ENCODE data around the gene GATB. TPM values are rescaled to one million over a fixed set of nuclear protein-coding genes. Genes with fewer than 3 reads are reported as not detected.

GATB gene
- total and polyA plus RNA-seq, 10 of the 15 experiments (the other 5 are each of a cell fraction or from before 2014, with no cell fraction given), result 20.5 to 37.3 (median 30.5) TPM

- Histone ChIP-seq H3K9ac (ENCODE audit: control insufficient read depth, insufficient read depth, low read length) (no peak overlapping the region), H3K9me3 (replicated peaks; ENCODE audit: control insufficient read depth, insufficient read depth, low read length) (no peaks in the 10 kb centered on the region), H4K20me1 (ENCODE audit: control insufficient read depth, insufficient read depth) (no peaks in the 10 kb centered on the region), H3K27me3 (replicated peaks in 1 of 2; ENCODE audit: control insufficient read depth in 2 of 2, insufficient read depth in 2 of 2, low read length in 1 of 2) (no peaks in the 10 kb centered on the region), H2AFZ (ENCODE audit: control insufficient read depth, low read depth, low read length) (no peak overlapping the region), H3K4me1 (ENCODE audit: control insufficient read depth, insufficient read depth, low read length) (no peaks in the 10 kb centered on the region), H3K79me2 (ENCODE audit: control insufficient read depth, insufficient read depth, low read length) (no peaks in the 10 kb centered on the region), H3K36me3 (ENCODE audit: control insufficient read depth in 2 of 2, insufficient read depth in 2 of 2, low read length in 1 of 2) (no peaks in the 10 kb centered on the region), H3K4me3 (no peak overlapping the region), H3K4me2 (ENCODE audit: control insufficient read depth, insufficient read depth) (no peak overlapping the region), H3K27ac (ENCODE audit: control insufficient read depth, insufficient read depth) (no peak overlapping the region)
- ATAC-seq (peak; percentile 63), DNase-seq (ENCODE audit: low read depth, low spot score) (no peak), FAIRE-seq (no peak)
- in situ Hi-C loops (cut with MboI), result no loop called here
- ChIA-PET POLR2A (no interaction called here), RAD21 (ENCODE audit: unreplicated experiment) (no interaction called here), CTCF (interaction anchor here (0.5 to 1.0 kb wide), 3 partner anchors 85 to 598 kb away, joined by 3 to 5 read pairs (median 3); no protein-coding TSS in a partner anchor), SMC1A (ENCODE audit: uncharacterized antibody, unreplicated experiment) (no interaction called here)
- BruUV-seq (replicated peaks), result no TSS peak
- TF ChIP-seq KDM1A (IDR thresholded peaks at IDR 0.05; ENCODE audit: borderline replicate concordance) (no peak), SMAD5 (IDR thresholded peaks at IDR 0.05; ENCODE audit: low read depth) (no peak), IRF5 (IDR thresholded peaks at IDR 0.05; ENCODE audit: borderline replicate concordance) (no peak), TCF12 (IDR thresholded peaks at IDR 0.05; ENCODE audit: low read depth, low read length) (no peak), JUNB (IDR thresholded peaks at IDR 0.05) (peak; percentile 44), GABPA (IDR thresholded peaks at IDR 0.05; ENCODE audit: low read depth) (0 out of 2 replicates have a peak, but pooled peaks have one; percentile 33)
- intact Hi-C loops (cut with micrococcal nuclease; ENCODE audit: unreplicated experiment), result no loop called here
Observed at GRCh38 chr4:151658959-151659600, 101.7 kb downstream of the GATB start.

- H3K4me3 ChIP-seq, result no peak overlapping the region
- WGBS (ENCODE audit: insufficient coverage, insufficient replicate concordance, low lambda C conversion rate, missing lambda C conversion rate), result 35% methylated on average over 5 of the region's 5 CpGs
- no peak overlapping the region for H3K4me2 ChIP-seq (ENCODE audit: control insufficient read depth, insufficient read depth)
- SMC1A ChIA-PET (ENCODE audit: uncharacterized antibody, unreplicated experiment), result no interaction called here
- no peak overlapping the region for H2AFZ ChIP-seq (ENCODE audit: control insufficient read depth, low read depth, low read length)
- H3K27ac ChIP-seq (ENCODE audit: control insufficient read depth, insufficient read depth), result no peak overlapping the region
- no peak for DNase-seq (ENCODE audit: low read depth, low spot score)
- no peak for ATAC-seq
- FAIRE-seq, result no peak
- POLR2A ChIA-PET, result no interaction called here
- no TSS peak for BruUV-seq (replicated peaks)
- H3K4me1 ChIP-seq (ENCODE audit: control insufficient read depth, insufficient read depth, low read length), result no peaks in the 10 kb centered on the region
- H3K79me2 ChIP-seq (ENCODE audit: control insufficient read depth, insufficient read depth, low read length), result no peaks in the 10 kb centered on the region
- no peaks in the 10 kb centered on the region for H4K20me1 ChIP-seq (ENCODE audit: control insufficient read depth, insufficient read depth)
- no peak for TF ChIP-seq CBX5 (IDR thresholded peaks at IDR 0.05; ENCODE audit: low read depth)
- TF ChIP-seq ZBED1 (IDR thresholded peaks at IDR 0.05; ENCODE audit: borderline replicate concordance), result no peak
- TF ChIP-seq GABPA (IDR thresholded peaks at IDR 0.05; ENCODE audit: low read depth), result no peak
- no peak for TF ChIP-seq POLR2AphosphoS5 (IDR thresholded peaks at IDR 0.05; ENCODE audit: low read length)
- no peak for TF ChIP-seq SKIL (IDR thresholded peaks at IDR 0.05; ENCODE audit: low read depth, poor library complexity, severe bottlenecking)
- TF ChIP-seq FOS (IDR thresholded peaks at IDR 0.05; ENCODE audit: borderline replicate concordance, extremely low read depth, insufficient read length), result no peak
- no peak for TF ChIP-seq EP300 (IDR thresholded peaks at IDR 0.05; ENCODE audit: borderline replicate concordance in 1 of 2, control insufficient read depth in 1 of 2, low read depth in 2 of 2, low read length in 2 of 2)
- TF ChIP-seq HDAC2 (IDR thresholded peaks at IDR 0.05), result no peak
- H3K9me3 ChIP-seq (replicated peaks; ENCODE audit: control insufficient read depth, insufficient read depth, low read length), result no peaks in the 10 kb centered on the region
- H3K27me3 ChIP-seq (replicated peaks in 1 of 2; ENCODE audit: control insufficient read depth in 2 of 2, insufficient read depth in 2 of 2, low read length in 1 of 2), result no peaks in the 10 kb centered on the region
- CTCF ChIA-PET, result no interaction called here
- intact Hi-C loops (cut with micrococcal nuclease; ENCODE audit: unreplicated experiment) (no loop called here), in situ Hi-C loops (cut with MboI) (no loop called here)
- H3K9ac ChIP-seq (ENCODE audit: control insufficient read depth, insufficient read depth, low read length), result no peak overlapping the region
- RAD21 ChIA-PET (ENCODE audit: unreplicated experiment), result interaction anchor here (0.7 kb wide), 1 partner anchor 13 kb away, joined by 3 read pairs; no protein-coding TSS in a partner anchor
- H3K36me3 ChIP-seq (ENCODE audit: control insufficient read depth in 2 of 2, insufficient read depth in 2 of 2, low read length in 1 of 2), result no peaks in the 10 kb centered on the region
Observed at GRCh38 chr4:151657896-151658295, 102.9 kb downstream of the GATB start.

Measured in GM12878 (cell line).